Brain microvascular endothelial cell (primary cell): ENCODE data around the gene SIVA1.

Experiments used
- DNase-seq: peaks from one replicate; pipeline ENCODE4 v3.0.0-alpha.2; 2020
- H3K27ac ChIP-seq: fragments of 250-450 bp; sonication (Bioruptor Pico); 2 replicates; pipeline ENCODE4 v1.5.1; 2020; ENCODE audit warnings: mild to moderate bottlenecking, moderate library complexity
- H3K27me3 ChIP-seq: fragments of 250-450 bp; sonication (Bioruptor Pico); replicated peaks from 2 replicates; pipeline ENCODE4 v1.5.1; 2020; ENCODE audit warnings: mild to moderate bottlenecking
- H3K36me3 ChIP-seq: fragments of 250-450 bp; sonication (Bioruptor Pico); replicated peaks from 2 replicates; pipeline ENCODE4 v1.5.1; 2020; ENCODE audit warnings: mild to moderate bottlenecking
- H3K4me3 ChIP-seq: 2 replicates; pipeline ENCODE4 v1.5.1; 2011; ENCODE audit warnings: low read depth, mild to moderate bottlenecking, control low read depth, low read length, moderate library complexity
- in situ Hi-C: cut with HindIII; loops from 2 replicates; pipeline ENCODE4 v1.10.0; 2017; ENCODE audit warnings: low sequenced_read_pairs, low pct_ligation_motif_present
- TF ChIP-seq, protein P1 (sequence below): IDR thresholded peaks from 2 replicates; pipeline ENCODE4 v1.5.1; 2011; ENCODE audit warnings: low read depth, mild to moderate bottlenecking, moderate library complexity, low read length, control low read depth, inconsistent platforms; ENCODE audit errors: missing control alignments

Gene SIVA1

DNA sequence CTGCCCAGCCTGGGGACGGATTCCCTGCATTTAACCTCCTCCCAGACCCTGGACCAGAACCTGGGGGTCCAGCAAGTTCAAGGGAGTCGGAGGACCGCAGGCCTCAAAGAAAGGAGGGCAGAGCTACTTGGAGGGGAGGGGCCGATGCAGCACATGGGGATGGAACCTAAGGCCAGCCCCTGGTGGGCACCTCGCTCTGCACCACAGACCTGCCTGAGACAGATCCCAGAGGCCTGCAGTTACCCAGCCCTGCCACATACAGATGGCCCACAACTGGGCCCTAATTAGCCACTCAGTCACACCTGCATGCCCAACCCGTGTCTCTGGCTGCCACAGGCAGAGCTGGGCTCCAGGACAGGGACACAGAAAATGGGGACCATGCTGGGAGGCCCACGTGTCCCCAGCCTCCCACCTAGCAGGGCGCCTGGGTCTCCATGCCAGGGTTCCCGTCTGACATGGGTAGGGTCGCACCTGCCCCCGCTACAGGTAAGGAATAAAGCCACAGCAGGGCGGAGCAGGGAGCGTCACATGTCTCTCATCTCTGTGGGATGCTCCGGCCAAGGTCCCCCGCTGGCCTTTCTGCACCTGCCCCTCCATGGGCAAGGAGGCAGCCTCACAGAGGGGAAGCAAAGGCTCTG, 25.9 kb downstream of the SIVA1 start:
- no peak for DNase-seq

DNA sequence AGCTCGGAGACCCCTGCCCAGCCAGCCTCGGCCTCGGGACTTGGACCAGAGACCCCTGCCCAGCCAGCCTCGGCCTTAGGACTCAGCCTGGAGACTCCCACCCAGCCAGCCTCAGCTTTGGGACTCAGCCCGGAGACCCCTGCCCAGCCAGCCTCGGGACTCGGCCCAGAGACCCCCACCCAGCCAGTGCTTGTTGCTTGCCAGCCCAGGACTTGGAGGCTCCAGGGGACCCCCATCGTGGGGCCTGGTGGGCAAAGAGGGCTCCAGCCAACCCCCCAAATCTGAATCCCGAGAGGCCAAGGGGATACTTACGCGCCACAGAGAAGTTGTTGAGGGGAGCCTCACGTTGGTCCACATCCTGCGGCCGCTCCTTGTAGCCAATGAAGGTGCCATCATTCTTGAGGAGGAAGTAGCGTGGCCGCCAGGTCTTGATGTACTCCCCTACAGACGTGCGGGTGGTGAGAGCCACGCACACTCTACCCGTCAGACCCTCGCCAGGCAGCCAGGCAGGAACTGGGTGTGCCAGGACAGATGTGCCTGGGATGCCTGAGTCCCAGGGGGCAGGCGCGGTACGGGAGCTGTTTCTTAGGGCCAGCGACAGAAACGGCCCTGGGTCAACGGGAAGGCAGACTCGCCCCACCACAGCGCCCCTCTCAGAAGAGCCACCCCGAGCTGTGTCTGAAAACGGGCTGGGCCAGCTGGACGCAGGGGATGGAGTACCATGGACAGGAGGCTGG, 27.0 kb downstream of the SIVA1 start:
- Histone ChIP-seq H3K27ac (no peak overlapping the region), H3K36me3 (peaks cover 28% of the 10 kb centered on the region), H3K27me3 (no peaks in the 10 kb centered on the region), H3K4me3 (no peak overlapping the region)
- TF ChIP-seq, protein P1, sequence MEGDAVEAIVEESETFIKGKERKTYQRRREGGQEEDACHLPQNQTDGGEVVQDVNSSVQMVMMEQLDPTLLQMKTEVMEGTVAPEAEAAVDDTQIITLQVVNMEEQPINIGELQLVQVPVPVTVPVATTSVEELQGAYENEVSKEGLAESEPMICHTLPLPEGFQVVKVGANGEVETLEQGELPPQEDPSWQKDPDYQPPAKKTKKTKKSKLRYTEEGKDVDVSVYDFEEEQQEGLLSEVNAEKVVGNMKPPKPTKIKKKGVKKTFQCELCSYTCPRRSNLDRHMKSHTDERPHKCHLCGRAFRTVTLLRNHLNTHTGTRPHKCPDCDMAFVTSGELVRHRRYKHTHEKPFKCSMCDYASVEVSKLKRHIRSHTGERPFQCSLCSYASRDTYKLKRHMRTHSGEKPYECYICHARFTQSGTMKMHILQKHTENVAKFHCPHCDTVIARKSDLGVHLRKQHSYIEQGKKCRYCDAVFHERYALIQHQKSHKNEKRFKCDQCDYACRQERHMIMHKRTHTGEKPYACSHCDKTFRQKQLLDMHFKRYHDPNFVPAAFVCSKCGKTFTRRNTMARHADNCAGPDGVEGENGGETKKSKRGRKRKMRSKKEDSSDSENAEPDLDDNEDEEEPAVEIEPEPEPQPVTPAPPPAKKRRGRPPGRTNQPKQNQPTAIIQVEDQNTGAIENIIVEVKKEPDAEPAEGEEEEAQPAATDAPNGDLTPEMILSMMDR, result no peak
- DNase-seq, result no peak
- in situ Hi-C loops, result no loop called here

More for the DNA sequence above, 25.9 kb downstream of the SIVA1 start:
- TF ChIP-seq, protein P1, result no peak
- no peak overlapping the region for H3K27ac ChIP-seq
- H3K4me3 ChIP-seq, result no peak overlapping the region
- no peaks in the 10 kb centered on the region for H3K27me3 ChIP-seq
- in situ Hi-C loops, result no loop called here
- H3K36me3 ChIP-seq, result peaks cover 24% of the 10 kb centered on the region

DNA sequence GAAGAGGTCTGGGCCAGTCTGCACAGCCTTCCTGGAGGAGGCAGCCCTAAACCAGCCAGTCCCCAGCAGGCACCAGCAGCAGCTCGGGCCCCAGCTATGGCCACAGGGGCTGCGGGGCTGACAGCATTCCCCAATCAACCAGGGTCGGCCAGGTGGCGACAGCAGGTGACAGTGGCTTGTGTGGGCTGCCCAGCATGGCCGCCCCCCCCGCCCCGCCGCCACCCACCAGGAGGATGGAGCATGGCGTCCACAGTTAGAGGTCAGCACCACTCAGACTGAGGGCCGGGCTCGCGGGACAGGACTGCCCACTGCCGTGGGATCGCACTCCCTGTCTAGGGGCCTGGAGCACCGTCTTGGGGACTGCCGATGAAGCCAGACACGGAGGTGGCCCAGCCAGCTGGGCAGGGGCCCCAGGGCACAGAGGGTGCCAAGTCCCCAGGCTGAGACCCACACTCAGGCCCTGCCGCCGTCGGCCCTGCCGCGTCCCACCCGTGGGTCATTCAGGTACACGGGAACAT, 27.6 kb downstream of the SIVA1 start:
- Histone ChIP-seq H3K27me3 (no peaks in the 10 kb centered on the region), H3K27ac (no peak overlapping the region), H3K36me3 (peaks cover 23% of the 10 kb centered on the region), H3K4me3 (no peak overlapping the region)
- TF ChIP-seq, protein P1, result no peak
- in situ Hi-C loops, result no loop called here
- no peak for DNase-seq

DNA sequence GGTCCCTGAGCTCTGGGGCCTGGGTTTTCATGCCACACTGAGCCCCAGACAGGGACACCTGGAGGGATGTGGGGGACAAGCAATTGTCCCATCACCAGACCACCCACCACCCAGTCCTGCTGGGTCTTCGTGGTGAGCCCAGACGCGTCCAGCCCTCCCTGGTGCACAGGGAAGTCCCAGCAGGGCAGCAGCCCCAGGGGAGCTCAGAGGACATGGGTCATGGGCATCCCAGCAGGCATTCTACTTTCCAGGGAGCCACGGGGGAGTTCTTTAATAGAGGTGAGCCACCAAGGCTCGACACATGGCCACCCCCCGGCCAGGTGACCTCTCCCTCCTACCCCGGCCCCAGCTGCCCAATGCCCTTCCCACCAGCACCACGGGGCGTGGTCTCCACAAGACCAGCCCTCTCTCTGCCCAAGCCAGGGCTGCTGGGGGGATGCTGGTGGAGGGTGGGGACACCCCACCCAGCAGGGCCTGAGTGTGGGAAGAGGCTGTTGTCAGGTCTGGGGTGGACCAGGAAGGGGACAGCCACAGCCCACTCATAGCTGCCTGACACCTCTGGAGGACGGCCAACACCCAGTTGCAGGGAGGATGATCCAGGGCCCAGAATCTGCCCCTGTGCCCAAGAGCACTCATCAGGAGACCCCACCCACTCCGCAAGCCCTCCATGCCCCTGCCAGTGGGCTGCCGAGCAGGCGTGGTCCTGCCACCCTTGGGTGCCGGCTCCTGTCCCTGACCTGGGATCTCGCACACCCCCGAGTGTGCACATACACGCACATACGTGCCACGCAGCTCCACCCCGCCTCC, 28.5 kb downstream of the SIVA1 start:
- TF ChIP-seq, protein P1, result no peak
- in situ Hi-C loops, result no loop called here
- H3K27me3 ChIP-seq, result no peaks in the 10 kb centered on the region
- H3K36me3 ChIP-seq, result peaks cover 17% of the 10 kb centered on the region
- DNase-seq, result no peak
- no peak overlapping the region for H3K27ac ChIP-seq
- no peak overlapping the region for H3K4me3 ChIP-seq

DNA sequence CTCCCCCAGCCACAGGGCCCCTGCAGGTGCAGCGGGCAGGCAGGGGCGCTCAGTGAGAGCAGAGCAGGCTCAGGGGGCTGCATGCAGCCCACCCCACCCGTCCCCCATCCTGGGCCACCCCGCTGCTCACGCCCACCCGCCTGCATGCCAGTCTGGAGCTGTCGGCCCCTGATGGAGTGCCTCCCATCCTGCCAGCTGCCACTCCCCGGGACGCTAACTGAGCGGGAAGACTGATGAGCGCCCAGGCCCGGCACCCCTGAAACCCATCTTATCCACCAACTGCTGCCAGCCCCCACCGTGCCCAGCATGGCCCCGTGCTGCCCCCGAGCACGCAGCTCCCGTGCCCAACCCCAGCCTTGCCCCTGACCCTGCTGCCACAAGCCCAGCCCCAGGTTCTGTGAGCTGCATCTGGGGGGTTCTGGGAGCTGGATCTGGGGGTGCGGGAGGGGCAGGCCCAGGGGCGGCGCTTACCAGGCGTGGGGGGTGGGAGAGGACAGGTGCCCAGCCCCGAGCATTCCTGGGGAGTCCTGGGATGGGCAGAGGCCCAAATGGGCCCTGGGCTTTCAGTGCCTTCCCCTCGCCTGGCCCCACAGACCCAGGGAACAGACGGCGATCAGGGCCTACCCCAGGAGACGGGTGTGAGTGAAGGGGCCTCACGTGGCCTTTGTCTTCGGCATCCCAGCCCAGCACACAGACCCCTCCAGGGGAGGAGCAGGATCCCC, 29.3 kb downstream of the SIVA1 start:
- Histone ChIP-seq H3K27me3 (no peaks in the 10 kb centered on the region), H3K36me3 (peaks cover 13% of the 10 kb centered on the region), H3K4me3 (no peak overlapping the region), H3K27ac (no peak overlapping the region)
- DNase-seq, result no peak
- TF ChIP-seq, protein P1, result no peak
- in situ Hi-C loops, result no loop called here
